NCI-H1930 (cell line): ENCODE results near the gene SIRT4.
A peak's percentile ranks its signal among the peaks of the same experiment; 100 is the strongest.

ENCODE experiments used
- DNase-seq, 2 experiments: peaks; one replicate each; lab custom pipeline; 2025; lab: John Stamatoyannopoulos, UW

SIRT4 gene

DNA sequence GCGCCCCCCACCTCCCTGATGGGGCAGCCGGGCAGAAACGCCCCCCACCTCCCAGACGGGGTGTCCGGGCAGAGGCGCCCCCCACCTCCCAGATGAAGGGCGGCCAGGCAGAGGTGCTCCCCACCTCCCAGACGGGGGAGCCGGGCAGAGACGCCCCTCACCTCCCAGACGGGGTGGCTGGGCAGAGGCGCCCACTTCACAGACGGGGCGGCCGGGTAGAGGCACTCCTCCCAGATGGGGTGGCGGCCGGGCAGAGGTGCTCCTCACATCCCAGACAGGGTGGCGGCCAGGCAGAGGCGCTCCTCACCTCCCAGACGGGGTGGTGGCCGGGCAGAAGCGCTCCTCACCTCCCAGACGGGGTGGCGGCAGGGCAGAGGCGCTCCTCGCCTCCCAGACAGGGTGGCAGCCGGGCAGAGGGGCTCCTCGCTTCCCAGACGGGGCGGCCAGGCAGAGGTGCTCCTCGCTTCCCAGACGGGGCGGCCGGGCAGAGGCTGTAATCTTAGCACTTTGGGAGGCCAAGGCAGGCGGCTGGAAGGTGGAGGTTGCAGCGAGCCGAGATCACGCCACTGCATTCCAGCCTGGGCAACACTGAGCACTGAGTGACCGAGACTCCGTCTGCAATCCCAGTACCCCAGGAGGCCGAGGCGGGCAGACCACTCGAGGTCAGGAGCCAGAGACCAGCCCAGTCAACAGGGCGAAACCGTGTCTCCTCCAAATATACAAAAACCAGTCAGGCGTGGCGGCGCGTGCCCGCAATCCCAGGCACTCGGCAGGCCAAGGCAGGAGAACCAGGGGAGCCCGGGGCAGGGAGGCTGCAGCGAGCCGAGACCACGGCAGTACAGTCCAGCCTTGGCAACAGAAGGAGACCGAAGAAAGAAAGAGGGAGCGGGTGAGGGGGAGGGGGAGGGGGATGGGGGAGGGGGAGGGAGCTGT is 23.7 kb upstream of the SIRT4 start:
- no peak for DNase-seq

DNA sequence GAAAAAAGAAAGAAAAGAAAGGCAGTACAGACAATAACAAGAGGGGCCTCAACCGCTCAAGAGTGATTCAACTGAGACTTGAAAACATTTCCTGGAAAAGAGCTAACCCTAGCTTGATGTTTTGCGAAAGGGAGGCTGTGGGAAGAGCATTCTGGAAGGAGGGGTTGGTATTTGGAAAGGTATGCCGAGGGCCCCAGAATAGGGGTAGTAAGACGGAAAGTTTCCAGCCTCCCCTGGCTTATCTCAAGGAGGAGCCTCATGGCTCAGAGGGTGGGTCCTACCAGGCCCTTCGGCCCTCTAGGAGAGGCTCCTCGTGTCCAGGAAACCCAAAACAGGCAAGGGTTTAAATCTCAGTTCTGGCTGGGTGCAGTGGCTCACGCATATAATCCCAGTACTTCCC is 18.8 kb upstream of the SIRT4 start:
- no peak for DNase-seq

GRCh38 chr12:120284381-120284780 is 17.7 kb upstream of the SIRT4 start:
- DNase-seq, result no peak

- DNase-seq, result no peak
Measured at GRCh38 chr12:120286768-120287490, 15.2 kb upstream of the SIRT4 start.

DNA sequence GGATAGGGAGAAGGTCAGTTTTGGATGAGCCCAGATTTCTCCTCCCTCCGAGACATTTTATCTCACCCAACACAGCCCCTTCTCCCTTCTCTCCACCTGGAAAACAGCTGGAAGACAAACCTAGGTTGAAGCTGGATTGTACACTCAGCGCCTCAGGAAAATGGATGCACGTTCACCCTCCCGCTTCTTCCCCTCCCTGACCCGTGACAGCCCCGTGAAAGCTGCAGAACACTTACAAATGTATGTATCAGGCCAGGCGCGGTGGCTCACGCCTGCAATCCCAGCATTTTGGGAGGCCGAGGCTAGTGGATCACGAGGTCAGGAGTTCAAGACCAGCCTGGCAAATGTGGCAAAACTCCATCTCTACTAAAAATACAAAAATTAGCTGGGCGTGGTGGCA is 14.6 kb upstream of the SIRT4 start:
- no peak for DNase-seq

GRCh38 chr12:120290609-120291305 is 11.4 kb upstream of the SIRT4 start:
- no peak for DNase-seq

- no peak for DNase-seq
Measured at GRCh38 chr12:120292411-120292660, 9.8 kb upstream of the SIRT4 start.

GRCh38 chr12:120292661-120293531 is 9.2 kb upstream of the SIRT4 start, which contains the start of gene RNU4-1:
Gene RNU4-1 (minus strand): TSS chr12:120293237.
- peak; percentile 67 to 86 for DNase-seq

DNA sequence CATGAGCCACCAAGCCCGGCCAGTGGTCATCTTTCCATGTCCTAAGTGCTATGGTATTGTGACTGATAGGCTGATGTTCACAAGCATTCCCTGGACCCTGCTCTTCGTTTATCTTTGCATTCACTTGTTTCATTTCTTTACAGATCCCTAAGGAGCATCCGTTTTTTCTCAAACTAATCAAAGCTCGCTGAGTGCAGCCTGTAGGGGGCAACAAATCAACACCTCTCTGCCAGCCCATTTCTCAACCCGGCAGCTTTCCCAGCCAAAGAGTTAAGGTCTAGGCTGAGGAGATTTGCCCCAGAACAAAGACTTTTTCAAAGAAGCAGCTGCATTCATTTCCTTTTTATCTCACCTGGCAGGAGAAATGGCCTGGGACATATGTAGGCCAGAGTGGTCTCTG is 12.1 kb downstream of the SIRT4 start:
- no peak for DNase-seq

DNA sequence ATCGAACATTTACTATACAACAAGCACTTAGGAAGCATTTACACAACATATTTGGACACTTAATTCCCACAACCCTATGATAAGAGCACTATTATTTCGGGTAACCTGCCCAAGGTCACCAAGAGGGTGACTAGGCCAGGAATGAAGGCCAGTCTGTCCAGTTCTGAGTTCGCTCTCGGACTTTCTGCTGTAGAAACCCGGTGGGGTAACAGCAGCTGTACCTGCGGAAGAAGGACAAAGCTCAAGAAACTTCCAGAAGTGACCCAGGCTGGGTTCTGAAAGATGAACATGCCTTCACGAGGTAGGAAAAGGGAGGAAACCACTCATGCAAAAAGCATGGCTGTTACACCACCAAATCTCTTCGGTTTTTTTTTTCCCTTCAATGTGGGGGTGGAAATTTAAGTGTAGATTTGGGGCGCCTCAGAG is 14.7 kb downstream of the SIRT4 start:
- no peak for DNase-seq

DNA sequence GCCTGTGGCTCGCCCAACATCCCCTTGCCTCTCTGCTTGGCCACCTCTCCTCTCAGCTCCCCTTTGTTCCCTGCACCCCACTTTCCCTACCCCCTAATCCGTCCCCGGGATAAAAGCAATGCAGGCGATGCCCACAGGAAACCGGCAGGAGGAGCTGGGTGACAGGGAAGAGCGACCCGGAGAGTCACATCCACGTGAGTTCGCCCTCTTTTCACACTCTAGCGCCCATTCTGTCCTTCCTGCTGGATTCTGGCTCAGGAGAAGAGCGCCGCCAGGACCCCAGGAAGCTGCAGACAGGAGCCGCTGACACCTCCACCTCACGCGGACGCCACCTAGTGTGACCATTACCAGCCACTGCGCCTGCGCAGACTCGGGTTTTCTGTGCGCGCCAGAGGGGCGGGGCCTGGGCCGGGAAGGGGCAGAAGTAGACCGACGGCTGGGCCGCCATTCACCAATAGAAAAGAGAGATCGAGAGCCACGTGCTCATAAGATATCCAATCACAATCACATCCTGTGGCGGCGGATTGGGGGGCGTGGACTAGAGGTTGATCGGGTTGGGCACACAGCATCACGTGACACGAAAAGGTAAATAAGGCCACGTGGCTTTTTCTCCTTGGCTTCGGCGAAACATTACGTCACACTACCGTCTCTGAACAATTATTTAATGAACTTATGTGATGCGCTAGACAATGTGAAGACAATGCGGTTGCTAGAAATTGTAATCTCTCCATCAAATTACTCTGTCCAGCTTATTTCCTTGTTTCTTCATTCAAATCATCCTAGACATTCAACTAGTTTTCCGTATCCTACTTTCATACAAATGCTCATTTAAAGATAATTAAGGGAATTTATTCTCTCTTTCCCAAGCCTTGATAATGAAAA is 15.3 kb downstream of the SIRT4 start:
- DNase-seq, result peak; percentile 99

- no peak for DNase-seq
Measured at GRCh38 chr12:120321382-120322202, 19.5 kb downstream of the SIRT4 start.

- no peak for DNase-seq
Measured at GRCh38 chr12:120323772-120324171, 21.7 kb downstream of the SIRT4 start.

GRCh38 chr12:120324841-120325417 is 22.8 kb downstream of the SIRT4 start:
- DNase-seq, result no peak

GRCh38 chr12:120327593-120327992 is 25.5 kb downstream of the SIRT4 start, which contains the start of gene PLA2G1B:
Gene PLA2G1B (minus strand): TSS chr12:120327779. CDS start chr12:120327753, 26 bp downstream.
- DNase-seq, result no peak

- no peak for DNase-seq
Measured at GRCh38 chr12:120328228-120328627, 26.1 kb downstream of the SIRT4 start.

GRCh38 chr12:120331390-120331789 is 29.3 kb downstream of the SIRT4 start:
- DNase-seq, result no peak

DNA sequence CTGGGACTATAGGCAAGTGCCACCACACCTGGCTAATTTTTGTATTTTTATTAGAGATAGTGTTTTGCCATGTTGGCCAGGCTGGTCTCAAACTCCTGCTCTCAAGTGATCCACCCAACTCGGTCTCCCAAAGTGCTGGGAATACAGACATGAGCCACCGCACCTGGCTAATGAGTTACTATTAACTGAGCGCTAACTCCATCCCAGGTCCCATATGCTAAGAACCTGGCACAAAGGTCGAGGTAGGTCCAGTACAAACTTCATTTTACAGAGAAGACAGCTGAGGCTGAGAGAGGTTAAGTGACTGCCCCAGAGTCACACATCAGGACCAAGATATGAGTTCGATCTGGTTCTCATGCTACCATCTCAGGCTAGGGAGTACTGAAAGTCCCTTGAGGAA is 29.9 kb downstream of the SIRT4 start:
- DNase-seq, result no peak

GRCh38 chr12:120332523-120332922 is 30.4 kb downstream of the SIRT4 start:
- DNase-seq, result no peak
